Memory B cell (primary cell): Measurements from ENCODE around the gene CORO1C.
"Not testable (repeated sequence)": the region's sequence is repeated elsewhere in the genome, so short reads cannot be mapped to it uniquely, and the experiment has no call there.

Experiments
- ATAC-seq: fragments of 150-1000 bp; cut with Tn5 transposase; 2 replicates; pipeline ENCODE4 v1.10.0; 2021; ENCODE audit warnings: low read depth, mild to moderate bottlenecking, moderate library complexity
- DNase-seq, 2 donors: peaks; one replicate each; pipeline ENCODE4 v3.0.0; 2022; ENCODE audit warnings: low spot score in 2 of 2
- H3K27ac Mint-ChIP-seq: one replicate; pipeline ENCODE4 v1.8.0; 2022; ENCODE audit warnings: mild to moderate bottlenecking, moderate library complexity, mixed read lengths
- H3K27me3 Mint-ChIP-seq: one replicate; pipeline ENCODE4 v1.8.0; 2022; ENCODE audit warnings: mixed read lengths
- H3K36me3 Mint-ChIP-seq: one replicate; pipeline ENCODE4 v1.8.0; 2022; ENCODE audit warnings: mild to moderate bottlenecking, mixed read lengths
- H3K4me1 Mint-ChIP-seq: one replicate; pipeline ENCODE4 v1.8.0; 2022; ENCODE audit warnings: mixed read lengths
- H3K4me3 Mint-ChIP-seq: one replicate; pipeline ENCODE4 v1.8.0; 2022; ENCODE audit warnings: mild to moderate bottlenecking, moderate library complexity, mixed read lengths
- H3K9me3 Mint-ChIP-seq: one replicate; pipeline ENCODE4 v1.8.0; 2022; ENCODE audit warnings: mixed read lengths

Gene CORO1C

GRCh38 chr12:108676707-108677106 lies 54.6 kb downstream of the CORO1C start:
- no peak for ATAC-seq
- no peak for DNase-seq
- H3K27me3 Mint-ChIP-seq, result no peaks in the 10 kb centered on the region
- no peak overlapping the region for H3K4me3 Mint-ChIP-seq
- peaks cover 12% of the 10 kb centered on the region for H3K4me1 Mint-ChIP-seq
- no peak overlapping the region for H3K27ac Mint-ChIP-seq
- H3K36me3 Mint-ChIP-seq, result peaks cover 28% of the 10 kb centered on the region
- H3K9me3 Mint-ChIP-seq, result no peaks in the 10 kb centered on the region

- ATAC-seq (no peak), DNase-seq (no peak)
- peaks cover 5% of the 10 kb centered on the region for H3K4me1 Mint-ChIP-seq
- no peak overlapping the region for H3K27ac Mint-ChIP-seq
- no peak overlapping the region for H3K4me3 Mint-ChIP-seq
- peaks cover 29% of the 10 kb centered on the region for H3K36me3 Mint-ChIP-seq
- H3K9me3 Mint-ChIP-seq, result no peaks in the 10 kb centered on the region
- H3K27me3 Mint-ChIP-seq, result no peaks in the 10 kb centered on the region
Measured at GRCh38 chr12:108675792-108676191, 55.5 kb downstream of the CORO1C start.

GRCh38 chr12:108672054-108672453 lies 59.3 kb downstream of the CORO1C start:
- H3K36me3 Mint-ChIP-seq, result peaks cover 23% of the 10 kb centered on the region
- H3K9me3 Mint-ChIP-seq, result no peaks in the 10 kb centered on the region
- DNase-seq, result no peak
- no peak overlapping the region for H3K4me3 Mint-ChIP-seq
- H3K4me1 Mint-ChIP-seq, result peaks cover 6% of the 10 kb centered on the region
- H3K27ac Mint-ChIP-seq, result peak overlapping the region; percentile 29
- H3K27me3 Mint-ChIP-seq, result no peaks in the 10 kb centered on the region
- ATAC-seq, result no peak

- H3K9me3 Mint-ChIP-seq, result no peaks in the 10 kb centered on the region
- peak overlapping the region; percentile 17 for H3K27ac Mint-ChIP-seq
- ATAC-seq, result no peak
- no peaks in the 10 kb centered on the region for H3K27me3 Mint-ChIP-seq
- DNase-seq, result no peak
- peaks cover 10% of the 10 kb centered on the region for H3K4me1 Mint-ChIP-seq
- H3K36me3 Mint-ChIP-seq, result peaks cover 21% of the 10 kb centered on the region
- H3K4me3 Mint-ChIP-seq, result no peak overlapping the region
Measured at GRCh38 chr12:108671110-108671509, 60.2 kb downstream of the CORO1C start.

GRCh38 chr12:108670066-108670631 lies 61.2 kb downstream of the CORO1C start:
- Mint-ChIP-seq H3K36me3 (peaks cover 15% of the 10 kb centered on the region), H3K9me3 (no peaks in the 10 kb centered on the region), H3K4me1 (peaks cover 13% of the 10 kb centered on the region), H3K4me3 (no peak overlapping the region), H3K27me3 (no peaks in the 10 kb centered on the region), H3K27ac (peak overlapping the region; percentile 36)
- DNase-seq, result no peak
- no peak for ATAC-seq

- no peak overlapping the region for H3K4me3 Mint-ChIP-seq
- DNase-seq (no peak), ATAC-seq (no peak)
- H3K9me3 Mint-ChIP-seq, result no peaks in the 10 kb centered on the region
- H3K27me3 Mint-ChIP-seq, result no peaks in the 10 kb centered on the region
- peaks cover 26% of the 10 kb centered on the region for H3K4me1 Mint-ChIP-seq
- H3K36me3 Mint-ChIP-seq, result peaks cover 7% of the 10 kb centered on the region
- H3K27ac Mint-ChIP-seq, result peak overlapping the region; percentile 53
Measured at GRCh38 chr12:108668542-108668941, 62.8 kb downstream of the CORO1C start.

- no peak overlapping the region for H3K27ac Mint-ChIP-seq
- H3K4me1 Mint-ChIP-seq, result peaks cover 30% of the 10 kb centered on the region
- H3K4me3 Mint-ChIP-seq, result no peak overlapping the region
- DNase-seq (no peak), ATAC-seq (no peak)
- no peaks in the 10 kb centered on the region for H3K27me3 Mint-ChIP-seq
- no peaks in the 10 kb centered on the region for H3K9me3 Mint-ChIP-seq
- H3K36me3 Mint-ChIP-seq, result peaks cover 10% of the 10 kb centered on the region
Measured at GRCh38 chr12:108668063-108668462, 63.3 kb downstream of the CORO1C start.

- Mint-ChIP-seq H3K9me3 (no peaks in the 10 kb centered on the region), H3K27me3 (no peaks in the 10 kb centered on the region), H3K27ac (peak overlapping the region; percentile 78), H3K4me3 (no peak overlapping the region), H3K4me1 (peaks cover 32% of the 10 kb centered on the region), H3K36me3 (peaks cover 9% of the 10 kb centered on the region)
- ATAC-seq, result peak; percentile 56
- DNase-seq, result no peak
Measured at GRCh38 chr12:108667349-108667748, 64.0 kb downstream of the CORO1C start.

GRCh38 chr12:108666401-108666881 lies 64.9 kb downstream of the CORO1C start:
- no peak overlapping the region for H3K4me3 Mint-ChIP-seq
- H3K27me3 Mint-ChIP-seq, result no peaks in the 10 kb centered on the region
- peaks cover 32% of the 10 kb centered on the region for H3K4me1 Mint-ChIP-seq
- no peak for ATAC-seq
- no peak for DNase-seq
- peaks cover 12% of the 10 kb centered on the region for H3K36me3 Mint-ChIP-seq
- H3K27ac Mint-ChIP-seq, result peak overlapping the region; percentile 4
- no peaks in the 10 kb centered on the region for H3K9me3 Mint-ChIP-seq

GRCh38 chr12:108665608-108666202 lies 65.6 kb downstream of the CORO1C start:
- ATAC-seq (no peak), DNase-seq (no peak)
- H3K27me3 Mint-ChIP-seq, result no peaks in the 10 kb centered on the region
- H3K4me3 Mint-ChIP-seq, result no peak overlapping the region
- H3K36me3 Mint-ChIP-seq, result peaks cover 11% of the 10 kb centered on the region
- H3K4me1 Mint-ChIP-seq, result peaks cover 32% of the 10 kb centered on the region
- H3K27ac Mint-ChIP-seq, result peak overlapping the region; percentile 4
- no peaks in the 10 kb centered on the region for H3K9me3 Mint-ChIP-seq

- no peaks in the 10 kb centered on the region for H3K27me3 Mint-ChIP-seq
- H3K4me3 Mint-ChIP-seq, result peak overlapping the region; percentile 68
- DNase-seq (peak; percentile 79 to 80), ATAC-seq (peak; percentile 89)
- peaks cover 32% of the 10 kb centered on the region for H3K4me1 Mint-ChIP-seq
- H3K9me3 Mint-ChIP-seq, result no peaks in the 10 kb centered on the region
- peak overlapping the region; percentile 86 for H3K27ac Mint-ChIP-seq
- peaks cover 10% of the 10 kb centered on the region for H3K36me3 Mint-ChIP-seq
Measured at GRCh38 chr12:108664338-108665258, 66.7 kb downstream of the CORO1C start.

GRCh38 chr12:108663324-108664015 lies 67.8 kb downstream of the CORO1C start:
- Mint-ChIP-seq H3K36me3 (peaks cover 14% of the 10 kb centered on the region), H3K4me3 (peak overlapping the region; percentile 46), H3K27ac (peak overlapping the region; percentile 86), H3K9me3 (no peaks in the 10 kb centered on the region), H3K27me3 (no peaks in the 10 kb centered on the region), H3K4me1 (peaks cover 32% of the 10 kb centered on the region)
- no peak for ATAC-seq
- DNase-seq, result no peak

GRCh38 chr12:108658115-108658514 lies 73.2 kb downstream of the CORO1C start:
- H3K27me3 Mint-ChIP-seq, H3K27ac Mint-ChIP-seq, H3K4me3 Mint-ChIP-seq, DNase-seq, H3K9me3 Mint-ChIP-seq, ATAC-seq: not testable (repeated sequence)
- Mint-ChIP-seq H3K4me1 (peaks cover 16% of the 10 kb centered on the region), H3K36me3 (peaks cover 31% of the 10 kb centered on the region)
